Stimulated activated CD4-positive, alpha-beta T cell treated with anti-CD3 and anti-CD28 coated beads, Interleukin-15, amount 100 ng/mL, for 48 hours (primary cell): ENCODE data around the gene C2CD5.
A peak's percentile ranks its signal among the peaks of the same experiment; 100 is the strongest.

Experiments used
- DNase-seq, 2 donors: peaks; one replicate each; pipeline ENCODE4 v3.0.0-alpha.2; 2020; ENCODE audit warnings: low read depth in 2 of 2

Gene C2CD5

DNA sequence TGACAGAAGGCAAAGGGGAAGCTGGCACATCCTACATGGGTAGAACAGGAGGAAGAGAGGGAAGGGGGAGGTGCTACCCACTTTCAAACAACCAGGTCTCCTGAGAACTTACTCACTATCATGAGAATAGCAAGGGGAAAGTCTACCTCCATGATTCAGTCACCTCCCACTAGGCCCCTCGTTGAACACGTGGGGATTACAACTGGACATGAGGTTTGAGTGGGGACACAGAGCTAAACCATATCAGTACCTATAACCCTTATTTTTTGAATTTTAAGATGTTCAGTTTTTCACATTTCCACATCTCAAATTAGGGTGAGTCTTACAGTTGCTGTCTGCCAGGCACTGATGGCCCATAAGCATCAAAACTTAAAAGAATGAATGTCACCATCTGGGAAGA lies 129.6 kb downstream of the C2CD5 start:
- DNase-seq: no peak

GRCh38 chr12:22413592-22413991 lies 130.8 kb downstream of the C2CD5 start:
- no peak for DNase-seq

DNA sequence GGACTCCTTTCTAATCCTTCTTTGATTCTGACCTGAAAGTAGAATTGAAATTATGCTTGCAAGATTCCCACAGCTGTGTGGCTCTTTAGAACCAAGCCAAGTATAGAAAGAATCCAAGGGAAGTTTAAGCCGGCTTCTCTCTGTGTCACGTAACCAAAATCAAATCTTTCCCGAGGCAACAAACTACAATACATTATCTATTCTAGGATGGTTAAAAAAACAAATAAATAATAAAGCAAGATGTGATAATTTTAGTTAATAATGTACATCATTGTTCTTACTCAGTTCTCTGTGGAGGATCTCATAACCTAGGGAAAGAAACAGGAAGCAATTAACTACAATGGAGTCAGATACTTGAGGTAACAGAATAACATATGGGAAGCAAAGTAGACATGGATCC lies 131.8 kb downstream of the C2CD5 start:
- no peak for DNase-seq

- no peak for DNase-seq
Observed at GRCh38 chr12:22410486-22410885, 133.9 kb downstream of the C2CD5 start.

DNA sequence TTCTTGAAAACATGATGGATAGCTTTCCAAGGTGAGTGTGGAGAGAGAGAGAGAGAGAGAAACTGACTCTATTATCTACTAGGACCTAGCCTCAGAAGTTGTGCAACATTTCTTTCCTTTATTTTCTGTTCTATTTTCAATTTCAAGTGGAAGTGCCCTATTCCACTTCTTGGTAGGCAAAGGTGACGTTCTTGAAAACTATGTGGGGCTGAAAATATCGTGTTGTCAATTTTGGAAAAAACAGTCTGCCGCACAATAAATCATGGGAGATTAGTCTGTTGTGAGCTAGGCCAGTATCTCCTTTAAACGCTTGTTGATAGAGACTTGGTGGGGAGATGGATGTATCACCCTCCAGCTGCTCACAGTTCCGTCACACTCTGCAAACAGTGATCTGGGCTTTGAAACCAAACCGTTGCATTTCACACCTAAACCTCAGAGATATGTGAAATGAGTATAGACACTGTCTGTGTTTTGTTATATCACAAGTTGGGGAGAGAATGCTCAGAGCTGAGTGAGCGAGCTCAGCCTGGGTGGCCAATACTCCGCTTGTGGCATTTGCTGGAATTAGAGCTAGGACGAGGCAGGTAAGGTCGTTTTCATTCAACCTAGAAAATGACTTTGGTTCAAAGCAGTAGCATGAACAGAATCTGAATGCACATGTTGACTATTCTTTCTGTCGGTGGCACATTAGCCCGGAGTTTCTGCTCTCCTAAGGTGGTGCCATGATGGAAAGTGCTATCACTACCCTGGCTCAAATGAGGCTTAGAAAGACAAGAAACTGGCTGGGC lies 134.8 kb downstream of the C2CD5 start:
- DNase-seq: peak in 1 of 2 donors; percentile 24

GRCh38 chr12:22408610-22409376 lies 135.5 kb downstream of the C2CD5 start:
- DNase-seq: no peak

DNA sequence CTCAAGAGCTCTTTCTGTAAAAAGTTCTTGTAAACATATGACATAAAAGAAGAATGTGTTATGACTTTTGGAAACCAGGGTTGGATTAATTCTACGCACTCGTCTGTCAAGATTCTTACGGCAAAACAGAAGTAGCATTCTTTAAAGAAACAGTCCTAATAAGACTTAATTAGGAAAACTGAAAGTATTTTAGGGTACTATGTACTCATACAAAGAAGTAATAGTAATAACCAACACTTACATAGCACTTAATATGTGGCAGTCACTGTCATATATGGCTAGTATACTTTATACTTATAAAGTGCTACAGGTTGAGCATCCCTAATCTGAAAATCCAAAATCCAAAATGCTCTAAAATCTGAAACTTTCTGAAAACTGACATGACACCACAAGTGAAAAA lies 136.9 kb downstream of the C2CD5 start:
- DNase-seq: no peak

DNA sequence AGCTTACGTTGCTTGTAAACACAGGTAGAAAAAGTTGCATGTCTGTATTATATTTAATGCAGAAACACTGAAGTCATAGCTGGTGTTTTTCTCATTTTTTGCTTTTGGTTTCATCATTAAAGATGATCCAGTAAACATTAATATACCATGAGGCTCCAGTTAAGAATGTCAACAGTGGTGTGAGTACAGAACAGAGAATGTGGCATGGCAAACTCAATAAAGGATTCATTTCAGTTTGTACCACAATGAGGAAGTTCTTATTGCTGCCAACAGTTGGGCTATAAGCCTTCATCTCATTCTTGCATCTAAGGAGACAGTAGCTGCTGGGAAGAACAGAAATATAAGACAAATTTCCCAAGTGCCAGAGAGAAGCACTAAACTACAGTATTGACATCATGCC lies 137.7 kb downstream of the C2CD5 start:
- DNase-seq: no peak

- DNase-seq: no peak
Observed at GRCh38 chr12:22399464-22400180, 144.7 kb downstream of the C2CD5 start.
